ENCODE measurements around the gene OSCP1. TPM values are rescaled to one million over a fixed set of nuclear protein-coding genes. Genes with fewer than 3 reads are reported as not detected.
A peak's percentile ranks its signal among the peaks of the same experiment; 100 is the strongest.

OSCP1 gene
- total RNA-seq, 1 donor from 2014 or later, result 6.3 TPM

DNA sequence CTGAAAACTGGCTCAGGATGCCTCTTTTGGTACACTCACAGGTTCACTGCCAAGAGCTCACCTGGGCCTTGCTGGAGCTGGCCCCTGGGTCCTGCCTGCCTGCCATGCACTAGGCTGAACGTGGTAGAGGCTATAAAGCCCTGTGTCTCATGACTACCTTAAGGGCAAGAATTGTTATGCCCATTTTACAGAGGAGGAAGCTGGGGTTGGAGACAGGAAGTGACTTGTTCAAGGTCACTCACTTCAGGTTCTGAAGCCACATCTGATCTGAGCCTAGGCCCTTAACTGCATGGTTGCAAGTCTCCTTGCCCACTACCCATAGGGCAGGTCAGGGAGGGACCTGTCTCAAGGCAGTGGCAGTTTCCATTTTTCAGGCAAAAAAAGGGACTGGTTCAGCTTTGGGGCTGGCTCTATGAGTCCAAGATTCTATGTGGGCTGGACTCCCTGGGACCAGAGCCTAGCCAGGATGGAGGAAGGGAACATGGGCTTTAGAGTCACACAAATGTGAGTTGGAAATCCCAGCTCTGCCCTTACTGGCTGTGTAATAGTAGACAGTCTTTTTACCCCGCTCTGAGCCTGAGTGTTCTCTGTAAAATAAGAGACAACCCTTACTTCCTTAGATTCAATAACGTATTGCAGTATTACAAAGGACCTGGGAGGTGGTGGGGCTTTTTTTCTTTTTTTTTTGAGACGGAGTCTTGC is 72.3 kb downstream of the OSCP1 start:
- no peak for TF ChIP-seq CTCF (IDR thresholded peaks at IDR 0.05; ENCODE audit: partially characterized antibody, unreplicated experiment)
- DNase-seq, result no peak
- Mint-ChIP-seq H3K27me3 (ENCODE audit: unreplicated experiment) (peaks cover 5% of the 10 kb centered on the region), H3K4me3 (ENCODE audit: unreplicated experiment) (no peak overlapping the region), H3K9me3 (ENCODE audit: unreplicated experiment) (no peaks in the 10 kb centered on the region), H3K36me3 (ENCODE audit: unreplicated experiment) (no peaks in the 10 kb centered on the region), H3K27ac (ENCODE audit: unreplicated experiment) (no peak overlapping the region), H3K4me1 (ENCODE audit: low read depth, unreplicated experiment) (peaks cover 30% of the 10 kb centered on the region)

DNA sequence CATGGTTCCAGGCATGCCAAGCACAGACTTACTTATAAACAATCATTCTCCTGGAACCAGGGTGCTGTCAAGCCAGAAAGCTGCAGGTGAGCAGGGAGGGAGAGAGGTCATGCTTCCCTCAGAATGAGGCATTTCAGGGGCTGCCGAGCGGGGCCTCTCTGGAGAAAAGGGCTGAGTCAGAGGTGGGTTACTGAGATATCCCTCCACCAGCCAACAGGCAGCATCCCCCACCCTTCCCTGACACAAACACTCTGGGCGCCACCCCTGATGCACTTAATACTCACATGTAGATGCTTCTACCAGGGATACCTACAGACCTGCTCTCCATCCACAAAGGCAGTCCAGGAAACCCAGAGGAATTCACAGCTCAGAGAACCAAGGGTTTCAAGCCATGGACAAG is 77.6 kb downstream of the OSCP1 start:
- Mint-ChIP-seq H3K4me3 (ENCODE audit: unreplicated experiment) (no peak overlapping the region), H3K27me3 (ENCODE audit: unreplicated experiment) (peaks cover 2% of the 10 kb centered on the region), H3K36me3 (ENCODE audit: unreplicated experiment) (no peaks in the 10 kb centered on the region), H3K9me3 (ENCODE audit: unreplicated experiment) (no peaks in the 10 kb centered on the region), H3K27ac (ENCODE audit: unreplicated experiment) (peak overlapping the region; percentile 82), H3K4me1 (ENCODE audit: low read depth, unreplicated experiment) (peaks cover 42% of the 10 kb centered on the region)
- DNase-seq, result no peak
- TF ChIP-seq CTCF (IDR thresholded peaks at IDR 0.05; ENCODE audit: partially characterized antibody, unreplicated experiment), result no peak

GRCh38 chr1:36369061-36369861 is 81.0 kb downstream of the OSCP1 start:
- Mint-ChIP-seq H3K9me3 (ENCODE audit: unreplicated experiment) (peaks cover 9% of the 10 kb centered on the region), H3K36me3 (ENCODE audit: unreplicated experiment) (no peaks in the 10 kb centered on the region), H3K27me3 (ENCODE audit: unreplicated experiment) (peaks cover 6% of the 10 kb centered on the region), H3K4me3 (ENCODE audit: unreplicated experiment) (peak overlapping the region; percentile 16), H3K4me1 (ENCODE audit: low read depth, unreplicated experiment) (peaks cover 59% of the 10 kb centered on the region), H3K27ac (ENCODE audit: unreplicated experiment) (peak overlapping the region; percentile 62)
- peak; percentile 88 for DNase-seq
- TF ChIP-seq CTCF (IDR thresholded peaks at IDR 0.05; ENCODE audit: partially characterized antibody, unreplicated experiment), result peak; percentile 96

Other genes starting within 250 kb of the OSCP1 start
- gene THRAP3, start 226.0 kb downstream of the OSCP1 start, total RNA-seq (ENCODE audit: unreplicated experiment), result 119 TPM
- gene SH3D21, start 144.1 kb downstream of the OSCP1 start, total RNA-seq (ENCODE audit: unreplicated experiment), result 11.8 TPM
- gene EVA1B, start 126.8 kb downstream of the OSCP1 start, total RNA-seq (ENCODE audit: unreplicated experiment), result 1.5 TPM
- 52.9 TPM for gene STK40, start 64.5 kb downstream of the OSCP1 start, total RNA-seq (ENCODE audit: unreplicated experiment)
- gene LSM10, start 52.5 kb downstream of the OSCP1 start, total RNA-seq (ENCODE audit: unreplicated experiment), result 44.4 TPM
- 65.4 TPM for gene MRPS15, start 13.9 kb upstream of the OSCP1 start, total RNA-seq (ENCODE audit: unreplicated experiment)
- gene CSF3R, start 32.5 kb upstream of the OSCP1 start, total RNA-seq (ENCODE audit: unreplicated experiment), result not detected